Measurements from ENCODE around the gene MAP2K7.
"Not testable (repeated sequence)": the region's sequence is repeated elsewhere in the genome, so short reads cannot be mapped to it uniquely, and the experiment has no call there.

MAP2K7 gene

DNA sequence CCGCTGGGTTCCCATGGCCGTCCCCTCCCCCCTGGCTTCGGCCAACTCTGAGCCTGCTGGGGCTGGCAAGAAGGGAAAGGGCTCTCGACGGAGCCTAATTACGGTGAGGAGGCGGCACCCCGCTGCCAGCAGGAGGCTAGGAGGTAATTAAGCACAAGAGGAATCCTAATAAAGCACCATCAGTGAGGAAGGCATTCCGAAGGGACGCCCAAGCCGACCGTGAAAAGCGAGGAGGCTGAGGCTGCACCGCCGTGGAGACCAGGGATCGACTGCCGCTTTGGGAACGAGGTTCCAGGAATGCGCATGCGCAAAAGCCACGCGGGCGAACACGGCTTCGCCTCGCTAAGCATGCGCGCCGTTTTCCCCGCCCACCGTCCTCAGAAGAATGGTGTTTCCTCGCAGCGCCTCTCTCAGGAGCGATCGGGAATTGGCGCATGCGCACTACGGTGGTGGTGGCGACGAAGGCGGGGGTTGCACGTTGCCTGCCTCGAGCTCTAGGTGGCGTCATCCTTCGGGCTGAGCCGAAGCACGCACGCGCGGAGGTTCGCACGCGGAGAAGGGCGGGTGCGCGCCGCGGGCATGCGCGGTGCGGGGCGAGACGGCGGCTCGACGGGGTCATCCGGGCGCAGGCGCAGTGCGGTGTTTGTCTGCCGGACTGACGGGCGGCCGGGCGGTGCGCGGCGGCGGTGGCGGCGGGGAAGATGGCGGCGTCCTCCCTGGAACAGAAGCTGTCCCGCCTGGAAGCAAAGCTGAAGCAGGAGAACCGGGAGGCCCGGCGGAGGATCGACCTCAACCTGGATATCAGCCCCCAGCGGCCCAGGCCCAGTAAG, at the start of gene MAP2K7:
Gene MAP2K7, plus strand, starts transcription at position 634 of the 830 bp plus-strand sequence. Its CDS starts 68 bp downstream, at position 702.
- peak; percentile 94 for DNase-seq

DNA sequence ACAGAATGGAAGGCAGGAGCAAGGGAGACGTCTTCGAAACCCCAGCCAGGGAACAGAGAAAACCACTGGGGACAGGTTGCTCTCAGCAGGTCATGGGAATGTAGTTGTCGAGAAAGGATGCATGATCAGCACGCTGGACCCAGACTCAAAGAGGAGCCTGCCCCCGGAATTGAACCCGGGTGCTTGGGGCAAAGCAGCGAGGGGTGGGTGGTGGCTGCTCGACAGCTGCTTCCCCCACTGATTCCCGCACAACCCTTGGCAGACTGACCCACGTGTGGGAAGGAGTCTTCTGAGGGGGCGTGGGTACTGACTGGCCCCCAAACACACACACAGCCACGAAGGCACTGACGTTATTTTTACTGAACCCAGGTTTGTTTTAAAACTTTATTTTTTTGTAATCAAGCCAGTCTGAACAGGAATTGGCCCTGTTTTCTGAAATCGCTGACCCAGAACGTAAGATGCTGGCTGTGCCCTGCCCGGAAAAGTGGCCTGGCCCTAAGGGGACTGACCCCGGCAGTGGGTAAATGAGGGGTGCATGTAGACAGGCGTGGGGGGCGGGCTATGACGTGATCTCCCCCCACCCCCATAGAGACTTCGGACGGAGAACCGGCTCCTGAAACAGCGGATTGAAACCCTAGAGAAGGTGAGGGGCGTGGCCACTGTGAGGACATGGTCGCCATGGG, 48.1 kb upstream of the MAP2K7 start:
- DNase-seq = no peak

DNA sequence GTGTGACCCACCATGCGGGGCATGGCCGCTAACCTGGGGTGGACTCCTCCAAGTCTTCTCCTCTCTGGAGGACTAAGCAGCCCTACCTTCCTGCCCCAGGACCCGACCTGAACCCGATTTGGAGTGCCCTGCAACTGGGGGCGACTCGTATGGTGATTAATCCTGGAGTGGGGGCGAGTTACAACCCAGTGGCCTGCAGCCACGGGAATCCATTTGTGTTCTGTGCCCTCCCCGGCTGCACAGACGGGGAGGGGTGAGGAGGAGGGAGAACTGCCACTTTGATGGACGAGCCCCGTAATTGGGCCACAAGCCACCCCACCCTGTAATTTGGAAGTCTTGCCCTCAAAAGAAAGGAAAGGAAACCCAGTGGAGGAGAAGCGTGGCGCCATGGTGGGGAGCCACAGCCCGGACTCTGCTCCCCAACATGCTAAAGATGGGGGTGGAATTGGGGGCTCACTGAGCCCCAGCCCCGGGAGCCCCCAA, 47.5 kb upstream of the MAP2K7 start:
- DNase-seq = no peak

DNA sequence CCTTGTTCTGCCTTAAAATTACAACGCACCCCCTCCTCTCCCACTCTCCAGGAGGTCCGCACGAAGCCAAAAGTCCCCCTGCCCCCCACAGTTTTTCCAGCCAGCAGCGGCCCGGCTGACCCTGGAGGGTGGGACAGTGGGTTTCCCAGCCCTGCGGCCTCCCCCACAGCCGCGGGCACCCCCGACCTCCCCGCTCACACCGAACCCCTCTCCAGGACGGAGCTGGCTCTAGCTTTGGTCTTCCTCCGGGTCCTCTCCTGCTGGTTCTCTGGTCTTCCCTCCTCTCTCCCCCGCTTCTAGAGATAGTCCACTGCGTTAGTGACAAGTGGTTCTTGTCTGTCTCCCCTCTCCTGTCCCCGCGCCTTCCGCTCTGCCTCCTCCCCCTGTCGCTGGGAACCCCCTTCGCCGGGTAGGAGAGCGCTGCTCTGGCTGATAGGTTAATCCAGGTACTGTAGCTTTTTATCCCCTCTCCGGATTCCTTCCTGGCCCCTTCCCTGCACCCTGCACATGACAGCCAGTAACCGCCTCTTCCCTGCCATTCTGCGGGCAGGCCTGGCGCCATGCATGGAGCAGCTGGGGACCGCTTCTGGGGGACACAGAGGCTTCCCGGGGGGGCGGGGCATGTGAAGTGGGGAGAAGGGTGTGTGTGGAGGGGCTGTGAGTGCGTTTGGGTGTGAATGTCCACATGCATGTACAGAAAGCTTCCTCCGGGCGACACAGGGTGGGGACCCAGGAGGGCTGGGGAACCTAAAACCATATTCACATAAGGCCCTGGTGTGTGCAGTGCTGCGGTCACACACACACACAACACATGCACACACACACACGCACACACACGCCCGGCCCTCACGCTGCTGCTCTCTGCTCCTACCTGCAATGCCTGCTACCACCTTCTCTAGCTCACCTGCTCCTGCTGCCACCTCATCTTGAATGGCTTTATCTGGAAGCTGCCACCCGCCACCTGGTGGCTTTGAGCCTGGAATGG, 46.7 kb upstream of the MAP2K7 start:
- no peak for DNase-seq

GRCh38 chr19:7857727-7858108, 46.0 kb upstream of the MAP2K7 start:
- DNase-seq = no peak

DNA sequence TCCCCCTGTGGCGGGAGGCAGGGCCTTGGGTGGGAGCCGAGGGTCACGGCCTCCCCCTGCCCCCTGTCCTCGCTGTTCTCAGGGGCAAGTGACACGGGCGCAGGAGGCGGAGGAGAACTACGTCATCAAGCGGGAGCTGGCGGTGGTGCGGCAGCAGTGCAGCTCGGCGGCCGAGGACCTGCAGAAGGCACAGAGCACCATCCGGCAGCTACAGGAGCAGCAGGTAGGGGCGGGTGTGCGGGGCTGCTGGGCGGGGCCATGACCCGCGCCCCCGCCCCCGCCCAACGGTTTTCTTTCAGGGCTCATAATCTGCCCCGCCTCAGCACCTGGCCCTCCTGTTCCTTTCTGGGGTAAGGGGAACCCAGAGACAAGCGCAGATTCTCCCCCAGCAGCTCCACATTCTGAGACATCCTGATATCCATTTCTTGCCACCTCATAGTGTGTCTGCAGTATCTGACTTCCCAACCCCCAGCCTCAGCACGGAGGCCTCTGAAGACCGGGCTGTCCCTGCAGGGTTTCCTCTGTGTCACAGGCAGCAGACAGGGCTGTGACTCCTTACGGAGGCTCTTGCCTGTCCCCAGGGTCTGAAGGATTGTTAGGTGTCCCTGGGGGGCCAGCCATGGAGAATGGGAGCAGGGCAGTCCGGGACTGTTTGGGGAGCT, 45.4 kb upstream of the MAP2K7 start:
- DNase-seq = no peak

DNA sequence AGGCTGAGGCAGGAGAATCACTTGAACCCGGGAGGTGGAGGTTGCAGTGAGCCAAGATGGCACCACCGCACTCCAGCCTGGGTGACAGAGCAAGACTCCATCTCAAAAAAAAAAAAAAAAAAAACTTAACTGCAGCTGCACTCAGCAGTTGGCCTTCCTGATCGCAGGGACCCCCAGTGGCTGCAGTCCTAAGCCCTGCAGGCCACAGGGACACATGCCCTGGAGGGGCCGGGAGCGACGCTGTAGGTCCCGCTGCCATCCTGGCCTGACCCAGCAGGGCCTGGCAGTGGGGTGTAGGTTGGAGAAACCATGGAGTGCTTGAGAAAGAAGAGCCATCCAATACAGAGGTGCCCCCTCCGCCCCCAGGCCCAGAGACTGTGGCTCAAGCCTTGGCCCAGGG, 44.6 kb upstream of the MAP2K7 start:
- DNase-seq = not testable (repeated sequence)

- no peak for DNase-seq
Measured at GRCh38 chr19:7859831-7860713, 43.6 kb upstream of the MAP2K7 start.

GRCh38 chr19:7860714-7861618, 42.7 kb upstream of the MAP2K7 start:
- DNase-seq = no peak

GRCh38 chr19:7861619-7862412, 41.9 kb upstream of the MAP2K7 start:
- no peak for DNase-seq

- no peak for DNase-seq
Measured at GRCh38 chr19:7862413-7862951, 41.2 kb upstream of the MAP2K7 start.

DNA sequence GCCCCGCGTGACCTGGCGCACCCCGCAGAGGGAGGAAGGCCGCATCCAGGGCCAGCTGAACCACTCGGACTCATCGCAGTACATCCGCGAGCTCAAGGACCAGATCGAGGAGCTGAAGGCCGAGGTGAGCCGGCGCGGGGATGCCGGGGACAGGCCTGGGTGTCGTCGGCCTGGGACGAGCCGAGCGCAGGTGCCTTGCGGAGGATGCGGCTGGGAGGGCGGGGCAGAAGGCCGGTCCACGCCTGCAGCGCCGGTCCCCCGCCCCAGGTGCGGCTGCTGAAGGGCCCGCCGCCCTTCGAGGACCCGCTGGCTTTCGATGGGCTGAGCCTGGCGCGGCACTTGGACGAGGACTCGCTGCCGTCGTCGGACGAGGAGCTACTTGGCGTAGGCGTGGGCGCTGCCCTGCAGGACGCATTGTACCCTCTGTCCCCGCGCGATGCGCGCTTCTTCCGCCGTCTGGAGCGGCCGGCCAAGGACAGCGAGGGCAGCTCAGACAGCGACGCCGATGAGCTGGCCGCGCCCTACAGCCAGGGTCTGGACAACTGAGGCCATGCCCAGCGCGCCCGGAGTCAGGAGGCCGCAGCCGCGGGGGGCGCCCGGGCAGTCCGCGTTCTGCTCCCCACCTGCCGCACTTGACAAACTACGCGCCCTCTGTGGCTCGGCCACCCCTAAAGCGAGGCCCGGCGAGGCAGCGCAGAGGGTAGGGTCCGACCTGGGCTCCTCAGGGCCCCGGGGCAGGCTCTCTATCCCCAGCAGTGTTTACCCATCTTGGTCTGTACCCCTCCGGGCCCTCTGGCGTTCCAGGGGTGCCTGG, 40.3 kb upstream of the MAP2K7 start:
- DNase-seq = no peak

DNA sequence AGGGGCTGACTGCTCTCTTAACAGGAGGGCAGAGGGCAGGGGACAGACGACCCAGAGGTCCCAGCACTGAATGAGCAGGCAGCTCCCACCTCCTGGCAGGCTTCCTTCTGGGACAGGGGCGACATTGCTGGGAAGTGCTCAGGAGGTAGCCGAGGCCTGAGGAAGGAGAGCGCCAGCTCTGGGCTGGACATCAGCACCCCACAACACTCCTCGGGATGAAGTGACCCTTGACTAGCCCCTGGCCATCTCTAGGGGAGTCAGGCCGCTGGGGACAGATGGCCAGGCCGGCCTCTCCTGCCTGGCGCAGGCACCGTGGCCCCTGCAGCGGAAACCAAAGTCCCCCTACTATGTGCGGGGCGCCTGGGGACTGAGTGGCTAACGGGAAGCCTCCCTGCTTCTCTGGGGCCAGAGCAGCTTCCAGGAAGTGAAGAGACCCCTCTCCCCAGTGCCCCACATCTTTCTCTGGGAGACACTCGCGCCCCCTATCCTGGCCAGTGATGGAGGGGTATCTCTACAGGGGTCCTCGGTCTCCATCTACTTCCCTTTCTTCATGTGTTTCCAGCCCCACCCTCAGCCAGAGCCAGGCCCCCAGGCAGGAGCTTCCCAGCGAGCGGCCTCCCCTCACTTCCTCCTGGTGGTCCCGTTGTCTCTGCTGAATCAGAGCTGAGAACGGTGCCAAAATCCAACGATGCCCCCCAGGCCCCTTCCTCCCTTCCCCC, 39.5 kb upstream of the MAP2K7 start:
- DNase-seq = no peak

DNA sequence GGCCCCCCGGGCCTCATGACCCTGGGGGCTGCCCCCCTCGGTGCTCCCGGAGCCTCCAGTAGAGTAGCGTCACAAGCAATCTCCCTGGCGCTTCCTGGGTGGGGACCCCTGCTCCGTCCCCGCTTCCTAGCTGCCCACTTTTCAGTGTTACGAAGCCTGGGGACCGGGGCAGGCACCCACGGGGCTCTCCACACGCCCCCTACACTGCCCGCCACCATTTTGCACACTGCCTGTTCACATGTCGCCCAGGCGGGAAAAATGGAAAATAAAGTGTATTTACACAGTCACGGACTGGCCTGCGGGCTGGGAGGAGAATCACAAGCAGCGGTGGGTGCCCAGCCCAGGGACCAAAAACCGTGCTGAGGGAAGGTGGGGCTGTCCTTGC, 39.0 kb upstream of the MAP2K7 start:
- no peak for DNase-seq

DNA sequence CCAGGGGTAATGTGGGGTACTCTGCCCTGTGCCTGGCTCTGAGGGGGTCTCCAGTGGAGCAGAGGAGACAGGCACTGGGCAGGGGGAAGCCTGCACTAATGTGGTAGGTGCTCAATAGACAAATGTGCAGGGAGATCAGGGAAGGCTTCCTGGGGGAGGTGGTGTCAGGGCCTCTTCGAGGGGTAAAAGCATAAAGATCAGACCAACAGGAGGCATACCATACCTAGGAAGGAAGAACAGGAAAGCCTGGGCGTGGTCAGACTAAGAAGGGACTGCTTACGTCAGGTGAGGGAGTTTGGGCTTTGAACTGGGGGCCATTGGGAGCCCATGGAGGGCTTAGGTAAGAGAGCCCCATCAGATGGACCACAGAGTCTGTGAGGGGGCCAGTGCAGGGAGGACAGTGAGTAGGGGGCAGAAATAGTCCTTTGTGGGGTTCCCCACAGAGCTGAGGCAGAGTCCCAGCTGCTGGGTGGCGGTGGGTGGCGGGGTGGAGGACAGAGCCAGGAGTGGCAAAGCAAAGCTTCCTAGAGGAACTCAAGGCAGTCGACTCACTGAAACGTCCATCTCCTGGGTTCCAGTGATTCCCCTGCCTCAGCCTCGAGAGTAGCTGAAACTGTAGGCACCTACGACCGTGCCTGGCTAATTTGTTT, 38.3 kb upstream of the MAP2K7 start:
- no peak for DNase-seq

- no peak for DNase-seq
Measured at GRCh38 chr19:7866399-7867091, 37.1 kb upstream of the MAP2K7 start.

Measured in NCI-H748 treated with DMSO at 0.1 percent for 48 hours (cell line).